HepG2 (cell line): ENCODE data around the gene TMEM38A. TPM values are rescaled to one million over a fixed set of nuclear protein-coding genes. Genes with fewer than 3 reads are reported as not detected.

Experiments
- CBX2 ChIP-seq, 2 experiments: fragments of 200-600 bp in 1 of 2; sonication (generic); formaldehyde crosslinking in 1 of 2; IDR thresholded peaks; 2 replicates each; pipeline versions ENCODE4 v1.7.0 to v1.8.1; 2018 to 2022; ENCODE audit warnings: low read depth in 2 of 2, low read length in 1 of 2, mild to moderate bottlenecking in 1 of 2, missing genetic modification reagents in 1 of 2
- ISX ChIP-seq: sonication (generic); formaldehyde crosslinking; conservative IDR thresholded peaks from 2 replicates; pipeline ENCODE4 v1.5.0; 2020; ENCODE audit warnings: missing genetic modification reagents
- MAF1 ChIP-seq: sonication (generic); formaldehyde crosslinking; IDR thresholded peaks from 2 replicates; pipeline ENCODE4 v1.5.0; 2020; ENCODE audit warnings: missing genetic modification reagents, borderline replicate concordance
- NONO ChIP-seq, 2 experiments: fragments of 450-650 bp in 1 of 2; sonication (generic) in 1 of 2; formaldehyde crosslinking in 1 of 2; IDR thresholded peaks in 1 of 2; conservative IDR thresholded peaks in 1 of 2; 2 replicates each; pipeline versions ENCODE4 v1.6.1 to v1.8.0; 2017 to 2022; ENCODE audit warnings: mild to moderate bottlenecking in 1 of 2, missing genetic modification reagents in 1 of 2, moderate library complexity in 1 of 2
- RAD51 ChIP-seq: fragments of 450-650 bp; IDR thresholded peaks from 2 replicates; pipeline ENCODE4 v1.6.1; 2016; ENCODE audit warnings: borderline replicate concordance
- SMAD9 ChIP-seq: sonication (generic); formaldehyde crosslinking; IDR thresholded peaks from 2 replicates; pipeline ENCODE4 v1.5.1; 2020; ENCODE audit warnings: mild to moderate bottlenecking, missing genetic modification reagents
- ZFYVE20 ChIP-seq: sonication (generic); formaldehyde crosslinking; IDR thresholded peaks from 2 replicates; pipeline ENCODE4 v1.8.0; 2023; ENCODE audit warnings: low read depth, mild to moderate bottlenecking, moderate library complexity, missing genetic modification reagents, borderline replicate concordance
- ZNF569 ChIP-seq: sonication (generic); formaldehyde crosslinking; IDR thresholded peaks from 2 replicates; pipeline ENCODE4 v1.5.0; 2020; ENCODE audit warnings: mild to moderate bottlenecking, missing genetic modification reagents, moderate library complexity, borderline replicate concordance
- ZNF660 ChIP-seq: sonication (generic); formaldehyde crosslinking; IDR thresholded peaks from 2 replicates; pipeline ENCODE4 v1.5.1; 2020; ENCODE audit warnings: mild to moderate bottlenecking, low read depth, missing genetic modification reagents, borderline replicate concordance
- polyA plus RNA-seq, 8 experiments: library from polyadenylated mRNA; depleted of rRNA in 3 of 8; stranded (reverse) in 7 of 8; unstranded in 1 of 8; fragments of >200 nt; fragmentation: Illumina TruSeq in 4 of 8; extraction: Trizol in 4 of 8; gene quantifications; 2 replicates each; pipeline versions ENCODE4 v1.2.1 to v1.2.3, GENCODE V29; 2011 to 2016; ENCODE audit warnings: low read depth in 4 of 8, missing spikeins in 1 of 8, mixed read lengths in 1 of 8; ENCODE audit not compliant: insufficient read depth in 1 of 8
- total RNA-seq, 5 experiments: library from RNA; depleted of rRNA; stranded (reverse); fragments of >200 nt; fragmentation: Illumina TruSeq; extraction: Trizol; gene quantifications; 2 replicates each; pipeline ENCODE4 v1.2.3, GENCODE V29; 2016; ENCODE audit warnings: low read depth in 1 of 5
- TF ChIP-seq, protein P1 (sequence below): sonication (generic); formaldehyde crosslinking; IDR thresholded peaks from 2 replicates; pipeline ENCODE4 v1.9.0; 2021; ENCODE audit warnings: missing genetic modification reagents, mild to moderate bottlenecking, borderline replicate concordance
- TF ChIP-seq, protein P2 (sequence below): sonication (generic); formaldehyde crosslinking; IDR thresholded peaks from 2 replicates; pipeline ENCODE4 v1.5.1; 2020; ENCODE audit warnings: mild to moderate bottlenecking, moderate library complexity, missing genetic modification reagents
- TF ChIP-seq, protein P3 (sequence below): sonication (generic); formaldehyde crosslinking; IDR thresholded peaks from 2 replicates; pipeline ENCODE4 v1.4.0; 2020; ENCODE audit warnings: missing genetic modification reagents

Gene TMEM38A
- total and polyA plus RNA-seq, 2 of the 13 experiments (the other 11 are each of a cell fraction or from before 2014, with no cell fraction given): 4.8 to 6.8 TPM

DNA sequence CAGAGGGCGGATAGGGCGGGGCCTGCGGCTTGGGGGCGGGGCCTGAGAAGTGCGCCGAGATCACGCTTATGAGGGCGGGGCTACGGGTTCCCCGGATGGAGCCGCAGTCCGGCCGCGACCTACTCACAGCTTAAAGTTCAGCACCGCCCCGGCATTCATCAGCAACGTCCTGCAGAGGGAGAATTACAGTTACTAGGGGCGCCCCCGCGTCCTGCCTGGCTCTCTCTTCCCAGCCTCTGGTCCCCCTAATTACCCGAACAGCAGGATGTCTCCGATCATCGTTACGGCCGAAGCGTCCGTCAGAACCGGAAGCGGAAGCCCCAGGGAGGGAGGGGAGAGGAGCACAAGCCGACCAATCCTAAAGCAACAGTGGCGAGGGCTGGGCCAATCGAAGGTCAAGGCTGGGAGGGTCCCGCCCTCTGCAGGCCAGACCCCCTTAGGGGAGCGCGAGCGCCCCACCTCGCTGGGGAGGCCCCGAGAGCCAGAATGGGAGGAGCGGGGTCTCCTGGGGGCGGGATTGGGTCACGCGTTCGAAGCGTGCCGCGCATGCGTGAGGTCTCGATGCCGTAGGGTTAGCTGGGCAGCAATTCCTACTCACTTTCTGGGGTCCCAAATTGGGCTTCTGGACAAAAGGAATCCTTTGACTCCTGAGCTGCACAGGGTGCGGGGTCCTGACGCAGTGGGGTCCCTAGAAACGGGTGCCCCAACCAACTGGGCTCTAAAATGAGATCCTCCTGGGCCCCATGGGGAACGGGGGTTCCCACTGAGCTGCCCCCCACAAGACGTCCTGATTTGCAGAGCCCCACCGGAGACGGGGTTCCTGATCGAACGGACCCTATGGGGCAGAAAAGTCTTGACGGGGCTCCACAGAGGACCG, 869 bp upstream of the TMEM38A start, which contains the start of gene SMIM7 (continued):
- TF ChIP-seq, protein P1, sequence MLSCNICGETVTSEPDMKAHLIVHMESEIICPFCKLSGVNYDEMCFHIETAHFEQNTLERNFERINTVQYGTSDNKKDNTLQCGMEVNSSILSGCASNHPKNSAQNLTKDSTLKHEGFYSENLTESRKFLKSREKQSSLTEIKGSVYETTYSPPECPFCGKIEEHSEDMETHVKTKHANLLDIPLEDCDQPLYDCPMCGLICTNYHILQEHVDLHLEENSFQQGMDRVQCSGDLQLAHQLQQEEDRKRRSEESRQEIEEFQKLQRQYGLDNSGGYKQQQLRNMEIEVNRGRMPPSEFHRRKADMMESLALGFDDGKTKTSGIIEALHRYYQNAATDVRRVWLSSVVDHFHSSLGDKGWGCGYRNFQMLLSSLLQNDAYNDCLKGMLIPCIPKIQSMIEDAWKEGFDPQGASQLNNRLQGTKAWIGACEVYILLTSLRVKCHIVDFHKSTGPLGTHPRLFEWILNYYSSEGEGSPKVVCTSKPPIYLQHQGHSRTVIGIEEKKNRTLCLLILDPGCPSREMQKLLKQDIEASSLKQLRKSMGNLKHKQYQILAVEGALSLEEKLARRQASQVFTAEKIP (CRISPR knock-in tag): no peak
- TF ChIP-seq ZNF569 (CRISPR knock-in tag) (no peak), CBX2 (IDR thresholded peaks at IDR 0.05; ENCODE audit: low read depth, low read length) (no peak), CBX2 (CRISPR knock-in tag; IDR thresholded peaks at IDR 0.05; ENCODE audit: low read depth) (no peak), ZFYVE20 (no peak), NONO (IDR thresholded peaks at IDR 0.05) (no peak), NONO (CRISPR knock-in tag; conservative IDR thresholded peaks at IDR 0.05) (peak; percentile 60), ZNF660 (CRISPR knock-in tag) (no peak), RAD51 (no peak), MAF1 (CRISPR knock-in tag) (peak; percentile 17; the same call in 1 of the 2 replicates), SMAD9 (peak; percentile 83), ISX (CRISPR knock-in tag) (0 out of 2 replicates have a peak, but pooled peaks have one; percentile 75)
- TF ChIP-seq, protein P2, sequence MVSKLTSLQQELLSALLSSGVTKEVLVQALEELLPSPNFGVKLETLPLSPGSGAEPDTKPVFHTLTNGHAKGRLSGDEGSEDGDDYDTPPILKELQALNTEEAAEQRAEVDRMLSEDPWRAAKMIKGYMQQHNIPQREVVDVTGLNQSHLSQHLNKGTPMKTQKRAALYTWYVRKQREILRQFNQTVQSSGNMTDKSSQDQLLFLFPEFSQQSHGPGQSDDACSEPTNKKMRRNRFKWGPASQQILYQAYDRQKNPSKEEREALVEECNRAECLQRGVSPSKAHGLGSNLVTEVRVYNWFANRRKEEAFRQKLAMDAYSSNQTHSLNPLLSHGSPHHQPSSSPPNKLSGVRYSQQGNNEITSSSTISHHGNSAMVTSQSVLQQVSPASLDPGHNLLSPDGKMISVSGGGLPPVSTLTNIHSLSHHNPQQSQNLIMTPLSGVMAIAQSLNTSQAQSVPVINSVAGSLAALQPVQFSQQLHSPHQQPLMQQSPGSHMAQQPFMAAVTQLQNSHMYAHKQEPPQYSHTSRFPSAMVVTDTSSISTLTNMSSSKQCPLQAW (CRISPR knock-in tag): peak; percentile 55; the same call in 1 of the 2 replicates
- TF ChIP-seq, protein P3, sequence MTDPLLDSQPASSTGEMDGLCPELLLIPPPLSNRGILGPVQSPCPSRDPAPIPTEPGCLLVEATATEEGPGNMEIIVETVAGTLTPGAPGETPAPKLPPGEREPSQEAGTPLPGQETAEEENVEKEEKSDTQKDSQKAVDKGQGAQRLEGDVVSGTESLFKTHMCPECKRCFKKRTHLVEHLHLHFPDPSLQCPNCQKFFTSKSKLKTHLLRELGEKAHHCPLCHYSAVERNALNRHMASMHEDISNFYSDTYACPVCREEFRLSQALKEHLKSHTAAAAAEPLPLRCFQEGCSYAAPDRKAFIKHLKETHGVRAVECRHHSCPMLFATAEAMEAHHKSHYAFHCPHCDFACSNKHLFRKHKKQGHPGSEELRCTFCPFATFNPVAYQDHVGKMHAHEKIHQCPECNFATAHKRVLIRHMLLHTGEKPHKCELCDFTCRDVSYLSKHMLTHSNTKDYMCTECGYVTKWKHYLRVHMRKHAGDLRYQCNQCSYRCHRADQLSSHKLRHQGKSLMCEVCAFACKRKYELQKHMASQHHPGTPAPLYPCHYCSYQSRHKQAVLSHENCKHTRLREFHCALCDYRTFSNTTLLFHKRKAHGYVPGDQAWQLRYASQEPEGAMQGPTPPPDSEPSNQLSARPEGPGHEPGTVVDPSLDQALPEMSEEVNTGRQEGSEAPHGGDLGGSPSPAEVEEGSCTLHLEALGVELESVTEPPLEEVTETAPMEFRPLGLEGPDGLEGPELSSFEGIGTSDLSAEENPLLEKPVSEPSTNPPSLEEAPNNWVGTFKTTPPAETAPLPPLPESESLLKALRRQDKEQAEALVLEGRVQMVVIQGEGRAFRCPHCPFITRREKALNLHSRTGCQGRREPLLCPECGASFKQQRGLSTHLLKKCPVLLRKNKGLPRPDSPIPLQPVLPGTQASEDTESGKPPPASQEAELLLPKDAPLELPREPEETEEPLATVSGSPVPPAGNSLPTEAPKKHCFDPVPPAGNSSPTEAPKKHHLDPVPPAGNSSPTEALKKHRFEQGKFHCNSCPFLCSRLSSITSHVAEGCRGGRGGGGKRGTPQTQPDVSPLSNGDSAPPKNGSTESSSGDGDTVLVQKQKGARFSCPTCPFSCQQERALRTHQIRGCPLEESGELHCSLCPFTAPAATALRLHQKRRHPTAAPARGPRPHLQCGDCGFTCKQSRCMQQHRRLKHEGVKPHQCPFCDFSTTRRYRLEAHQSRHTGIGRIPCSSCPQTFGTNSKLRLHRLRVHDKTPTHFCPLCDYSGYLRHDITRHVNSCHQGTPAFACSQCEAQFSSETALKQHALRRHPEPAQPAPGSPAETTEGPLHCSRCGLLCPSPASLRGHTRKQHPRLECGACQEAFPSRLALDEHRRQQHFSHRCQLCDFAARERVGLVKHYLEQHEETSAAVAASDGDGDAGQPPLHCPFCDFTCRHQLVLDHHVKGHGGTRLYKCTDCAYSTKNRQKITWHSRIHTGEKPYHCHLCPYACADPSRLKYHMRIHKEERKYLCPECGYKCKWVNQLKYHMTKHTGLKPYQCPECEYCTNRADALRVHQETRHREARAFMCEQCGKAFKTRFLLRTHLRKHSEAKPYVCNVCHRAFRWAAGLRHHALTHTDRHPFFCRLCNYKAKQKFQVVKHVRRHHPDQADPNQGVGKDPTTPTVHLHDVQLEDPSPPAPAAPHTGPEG (CRISPR knock-in tag): peak; percentile 67; the same call in 1 of the 2 replicates
